Measurements from ENCODE around the gene CARMIL1.

- no peak for TF ChIP-seq CTCF (IDR thresholded peaks at IDR 0.05)
- no peak for TF ChIP-seq POLR2A (IDR thresholded peaks at IDR 0.05)
Measured at GRCh38 chr6:25292384-25292783, 13.2 kb downstream of the CARMIL1 start.
